Middle frontal gyrus (tissue), 1 donor: Measurements from ENCODE around the gene ZNF521.

ENCODE experiments used
- DNase-seq: peaks from one replicate; pipeline ENCODE4 v3.0.0-alpha.2; 2015; ENCODE audit warnings: low spot score; ENCODE audit errors: extremely low spot score

Gene ZNF521

DNA sequence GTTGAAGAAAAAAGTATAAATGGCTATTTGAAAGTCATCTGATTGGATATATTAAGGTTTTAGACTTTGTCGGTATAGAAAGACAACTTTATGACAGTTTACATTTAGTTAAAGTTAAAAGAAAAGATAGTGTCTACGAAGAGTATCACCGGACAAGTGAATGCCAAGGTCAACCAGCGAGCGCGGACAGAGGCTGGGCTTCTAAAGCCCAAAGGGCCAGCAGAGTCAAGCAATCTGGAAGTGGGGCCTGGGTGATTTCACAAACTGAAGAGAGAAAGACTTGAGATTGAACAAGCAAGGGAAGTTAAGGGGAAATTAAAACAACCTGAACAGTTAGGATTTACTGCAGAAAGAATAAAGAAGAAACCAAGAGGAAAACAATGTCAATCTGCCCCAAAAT, 16.3 kb downstream of the ZNF521 start:
- DNase-seq = no peak

DNA sequence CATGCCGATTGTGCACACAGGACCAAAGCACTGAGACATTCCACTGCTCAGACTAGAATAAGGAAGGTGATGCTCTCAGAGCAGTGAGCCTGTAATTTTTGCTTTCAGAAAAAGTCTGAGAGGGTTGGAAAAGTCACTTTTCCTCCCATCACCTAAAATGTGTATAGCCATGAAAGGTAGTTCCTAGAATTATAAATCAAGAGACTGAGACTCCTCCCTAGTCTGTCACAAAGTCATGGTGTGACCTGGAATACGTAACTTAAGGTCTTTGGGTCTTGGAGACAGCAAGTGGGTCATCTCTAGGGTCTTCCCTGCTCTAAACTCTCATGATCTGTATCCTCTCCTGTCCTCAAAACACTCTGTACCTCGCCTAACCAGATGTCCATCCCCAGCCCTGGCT, 16.9 kb downstream of the ZNF521 start:
- no peak for DNase-seq

DNA sequence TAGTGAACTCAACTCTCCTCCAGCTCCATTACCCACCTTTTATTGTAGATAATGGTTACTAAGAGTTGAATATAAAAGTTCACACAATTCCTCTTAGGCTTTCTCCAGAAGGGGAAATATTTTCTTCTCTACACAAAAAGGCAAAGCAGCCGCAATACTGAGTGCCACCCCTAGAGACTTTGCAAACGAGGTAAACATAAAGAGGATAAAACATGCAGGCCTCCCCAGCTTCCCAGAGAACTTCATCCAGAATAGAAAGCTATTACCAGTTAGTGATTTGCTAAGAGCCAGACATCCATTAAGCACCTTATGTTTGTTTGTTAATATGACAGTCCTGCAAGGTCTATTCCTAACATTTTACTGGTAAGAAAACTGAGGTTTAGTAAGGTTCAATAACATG, 17.4 kb downstream of the ZNF521 start:
- DNase-seq = no peak

DNA sequence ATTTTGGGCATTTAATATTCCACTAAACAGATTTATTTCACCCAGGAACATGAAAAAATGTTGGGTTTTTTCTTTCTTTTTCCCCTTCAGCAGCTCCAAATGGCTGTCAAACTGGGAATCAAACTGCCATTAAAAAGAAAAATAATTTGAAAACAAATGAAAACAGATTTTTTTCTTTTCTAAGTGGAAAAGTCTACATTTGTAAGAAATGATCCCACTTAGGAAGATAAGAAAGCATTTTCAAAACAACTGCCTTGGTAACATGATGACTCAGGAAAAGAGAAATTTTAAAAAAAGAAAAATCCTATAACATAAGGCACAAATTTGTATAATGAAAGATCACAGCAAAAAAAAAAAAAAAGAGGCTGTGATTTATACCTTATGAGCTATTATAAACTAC, 20.0 kb downstream of the ZNF521 start:
- no peak for DNase-seq

DNA sequence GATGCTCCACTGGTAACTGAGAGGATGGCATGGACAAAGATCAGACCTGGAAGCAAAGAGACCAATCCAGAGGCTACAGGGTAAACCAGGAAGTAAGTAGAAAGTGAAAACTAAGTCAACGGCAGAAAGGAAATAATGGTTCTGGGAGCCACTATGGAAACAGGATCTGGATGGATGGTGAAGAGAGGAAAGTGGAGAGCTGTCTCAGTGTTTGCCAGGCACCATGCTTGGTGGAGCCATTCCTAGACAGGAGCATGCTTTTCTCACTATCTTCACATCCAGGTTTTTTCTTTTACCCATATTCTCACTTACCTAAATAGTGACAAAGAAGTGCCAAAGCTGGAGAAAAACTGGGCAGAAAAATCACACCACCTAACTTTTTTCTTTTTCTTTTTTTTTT, 22.2 kb downstream of the ZNF521 start:
- no peak for DNase-seq

DNA sequence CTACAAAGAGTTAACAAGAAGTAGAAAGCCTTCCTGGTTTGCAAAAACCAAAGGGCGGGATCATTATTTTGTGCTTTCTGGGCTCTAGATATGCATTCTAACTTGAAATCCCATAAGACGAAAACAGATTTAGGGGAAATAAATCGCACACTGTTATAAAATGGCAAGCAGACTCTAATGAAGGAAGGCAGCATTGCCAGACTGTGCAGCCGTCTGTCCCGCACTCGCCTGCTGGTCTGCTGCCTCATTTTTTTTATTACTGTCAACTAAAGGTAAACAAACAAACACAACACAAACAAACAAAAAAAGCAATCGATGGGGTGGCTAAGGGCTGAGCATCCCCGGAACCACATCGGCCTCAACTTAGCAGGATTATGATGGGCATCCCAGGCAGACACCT, 24.4 kb downstream of the ZNF521 start:
- no peak for DNase-seq

DNA sequence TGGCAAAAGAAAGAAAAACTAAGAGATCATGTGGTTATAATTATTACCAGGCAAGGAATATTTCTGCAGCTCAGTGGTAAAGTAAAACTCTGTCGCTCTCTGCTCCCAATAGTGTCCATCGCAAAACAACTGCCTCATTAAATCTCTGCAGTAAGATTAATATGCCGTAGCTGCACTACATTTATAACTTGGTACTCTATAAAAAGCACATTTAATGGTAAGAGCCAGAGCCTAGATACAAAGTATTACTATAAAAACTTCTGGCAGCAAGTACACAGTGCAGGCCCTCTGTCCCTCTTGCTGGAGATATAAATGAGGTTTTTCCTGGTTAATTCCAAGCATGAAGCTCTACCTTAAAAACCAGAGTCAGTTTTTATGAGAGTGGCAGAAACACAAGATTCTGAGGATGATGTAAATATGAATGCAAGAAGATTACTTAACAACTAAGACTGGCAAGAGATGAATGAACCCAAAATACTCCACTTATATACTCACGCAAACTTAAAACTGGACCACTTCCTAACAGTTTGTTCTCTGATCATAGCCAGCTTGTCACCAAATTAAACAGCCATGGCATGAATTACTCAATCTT, 25.5 kb downstream of the ZNF521 start:
- no peak for DNase-seq

DNA sequence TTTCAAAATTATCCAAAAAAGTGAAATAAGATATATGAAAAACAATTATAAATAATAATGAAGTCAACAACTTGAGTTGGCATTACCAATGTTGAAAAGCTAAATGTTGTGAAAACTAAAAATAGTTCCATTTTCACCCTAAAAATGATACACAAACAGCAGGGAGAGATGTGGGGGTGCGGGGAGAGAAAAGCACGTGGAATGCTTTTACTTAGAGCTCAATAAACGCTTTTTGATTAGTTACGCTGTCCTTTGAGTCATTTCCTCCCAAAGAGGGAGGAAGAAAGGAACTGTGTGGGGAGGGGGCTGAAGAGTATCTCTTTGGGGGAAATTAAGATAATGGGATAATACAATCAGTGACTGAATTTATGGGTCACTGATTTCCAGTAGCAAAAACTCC, 29.2 kb downstream of the ZNF521 start:
- no peak for DNase-seq

DNA sequence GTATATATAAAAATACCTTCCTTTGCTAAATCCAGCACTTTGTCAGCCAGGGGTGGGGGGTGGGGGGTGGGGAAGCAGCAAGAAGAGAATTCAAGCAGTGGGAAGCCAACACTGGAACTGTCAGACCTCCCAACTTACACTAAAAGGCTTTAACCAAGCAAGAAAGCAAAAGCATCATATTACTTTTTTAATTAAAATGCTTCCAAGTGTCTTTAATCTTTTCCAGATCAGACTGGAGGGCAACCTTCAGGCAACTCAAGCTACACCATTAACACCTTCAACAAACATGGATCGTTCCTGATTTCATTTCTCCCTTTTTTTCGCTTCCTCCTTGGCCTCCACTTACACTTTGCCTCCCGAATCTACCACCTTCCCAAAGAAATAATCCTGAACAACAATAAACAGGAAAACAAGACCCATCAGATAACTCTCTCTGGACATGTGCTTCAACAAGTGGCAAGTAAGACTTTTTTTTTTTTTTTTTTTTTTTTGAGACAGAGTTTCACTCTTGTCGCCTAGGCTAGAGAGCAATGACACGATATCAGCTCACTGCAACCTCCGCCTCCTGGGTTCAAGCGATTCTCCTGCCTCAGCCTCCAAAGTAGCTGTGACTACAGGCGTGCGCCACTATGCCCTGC, 35.5 kb downstream of the ZNF521 start:
- no peak for DNase-seq

DNA sequence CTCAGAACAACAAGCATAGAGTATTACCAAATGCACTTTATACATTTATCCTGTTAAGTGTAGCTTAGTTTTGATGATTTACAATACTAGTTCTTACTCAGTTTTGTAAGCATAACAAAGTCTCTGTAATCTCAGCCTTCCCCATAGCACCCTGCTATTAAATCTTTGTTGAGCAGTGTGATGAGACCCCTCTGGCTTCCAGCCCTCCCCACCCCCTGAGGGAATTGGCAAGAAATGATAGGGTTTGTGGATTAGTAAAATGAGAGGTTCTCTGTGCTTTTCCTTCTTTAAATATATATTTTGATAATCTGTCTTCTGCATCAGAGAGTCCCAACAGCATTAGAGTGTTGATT, 37.2 kb downstream of the ZNF521 start:
- DNase-seq = no peak

DNA sequence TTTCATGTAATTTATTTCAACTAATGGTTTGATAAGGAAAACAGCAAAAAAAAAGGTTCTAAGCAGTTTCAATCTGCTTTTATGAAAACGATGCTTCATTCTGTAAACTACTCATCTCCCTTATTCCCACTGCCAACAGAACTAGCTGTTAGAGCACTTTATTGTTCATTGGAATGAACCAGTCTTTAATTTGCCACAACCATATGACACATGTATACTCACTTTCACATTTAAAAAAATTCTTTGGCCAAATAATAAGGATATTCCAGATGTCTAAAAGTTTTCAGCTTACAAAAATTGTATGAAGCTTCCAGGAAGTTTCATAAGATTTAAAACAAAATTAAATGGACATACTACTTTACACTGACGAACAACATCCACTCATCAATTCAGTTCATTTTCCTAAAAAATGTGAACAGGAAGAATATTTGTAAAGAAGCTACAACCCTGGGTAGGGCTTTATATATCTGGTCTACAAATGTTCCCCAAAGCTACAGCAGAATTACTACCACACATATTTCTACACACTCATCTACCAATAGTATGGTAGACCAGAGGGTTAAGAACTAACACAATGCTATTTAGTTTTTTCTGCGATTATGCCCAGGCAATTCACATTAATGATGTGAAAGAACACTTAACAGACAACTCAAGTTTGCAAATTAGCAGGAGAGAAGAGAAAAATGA, 37.7 kb downstream of the ZNF521 start:
- no peak for DNase-seq

DNA sequence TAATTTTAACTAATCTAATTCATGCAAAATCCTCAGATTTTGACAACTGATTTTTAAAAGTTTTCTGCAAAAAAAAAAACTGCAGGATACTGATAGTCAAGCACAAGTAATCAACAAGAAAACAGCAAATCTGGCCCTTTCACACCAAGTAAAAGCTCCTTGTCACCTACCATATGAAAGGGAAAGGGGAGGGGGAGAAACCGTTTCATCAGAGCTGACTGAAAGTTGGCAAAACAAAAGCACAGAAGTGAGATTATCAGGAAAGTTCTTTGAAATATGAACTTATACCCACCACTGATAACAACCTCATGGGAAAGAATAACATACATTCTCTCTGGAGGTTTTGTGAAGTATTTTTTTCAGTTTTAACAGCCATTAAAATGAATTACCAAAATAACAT, 38.7 kb downstream of the ZNF521 start:
- no peak for DNase-seq

DNA sequence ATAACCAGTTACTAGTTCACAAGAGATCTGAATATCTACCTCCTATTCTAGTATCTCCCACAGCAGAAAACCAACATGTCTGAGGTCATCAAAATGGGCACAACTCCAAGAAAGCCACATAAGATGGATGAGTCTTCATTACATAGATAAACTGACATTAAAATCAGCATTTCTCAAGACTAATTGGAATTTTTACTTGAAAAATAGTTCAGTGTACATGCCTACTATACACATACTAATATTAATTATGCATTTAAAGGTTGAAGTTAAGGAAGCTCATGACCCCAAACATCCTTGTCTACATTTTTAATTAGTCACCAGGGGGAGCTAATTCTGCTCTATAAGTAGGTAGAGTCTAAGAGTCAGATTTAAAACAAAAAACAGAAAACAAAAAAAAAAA, 41.9 kb downstream of the ZNF521 start:
- DNase-seq = no peak

DNA sequence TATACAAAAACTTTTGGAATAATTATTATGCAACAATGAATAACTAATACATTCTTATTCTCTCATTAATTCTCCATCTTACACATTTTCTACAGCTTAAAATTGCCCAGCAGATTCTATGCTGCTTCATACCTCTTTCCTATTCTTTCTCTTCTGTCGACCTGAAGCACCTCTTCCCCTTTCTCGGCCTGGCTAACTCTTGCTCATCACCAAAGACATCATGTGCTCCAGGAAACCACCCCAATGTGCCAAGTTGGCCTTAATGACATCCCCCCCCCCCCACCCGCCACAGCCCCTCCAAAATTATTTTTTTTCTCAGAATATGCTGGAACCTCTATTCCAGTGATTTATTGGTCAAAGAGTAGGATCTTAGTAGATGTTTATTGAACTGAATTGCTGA, 43.6 kb downstream of the ZNF521 start:
- DNase-seq = no peak

DNA sequence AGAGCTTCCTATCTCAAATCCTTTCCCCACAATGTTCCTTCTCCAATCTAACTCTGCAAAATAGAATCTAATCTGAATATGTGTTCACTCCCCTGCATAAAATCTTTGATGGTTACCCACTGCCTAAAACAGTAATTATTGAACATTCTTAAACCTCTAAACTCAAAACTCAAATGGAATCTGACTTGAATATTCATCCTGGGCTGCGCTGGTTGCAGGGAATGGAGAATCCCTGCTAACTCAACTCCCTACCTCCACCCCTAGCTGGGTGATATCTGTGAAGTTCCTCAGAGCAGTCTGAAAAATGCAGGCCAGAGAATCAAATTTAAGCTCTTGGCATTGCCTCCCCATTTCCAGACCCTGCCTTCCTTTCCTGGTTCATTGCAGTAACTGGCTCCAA, 44.8 kb downstream of the ZNF521 start:
- DNase-seq = no peak

DNA sequence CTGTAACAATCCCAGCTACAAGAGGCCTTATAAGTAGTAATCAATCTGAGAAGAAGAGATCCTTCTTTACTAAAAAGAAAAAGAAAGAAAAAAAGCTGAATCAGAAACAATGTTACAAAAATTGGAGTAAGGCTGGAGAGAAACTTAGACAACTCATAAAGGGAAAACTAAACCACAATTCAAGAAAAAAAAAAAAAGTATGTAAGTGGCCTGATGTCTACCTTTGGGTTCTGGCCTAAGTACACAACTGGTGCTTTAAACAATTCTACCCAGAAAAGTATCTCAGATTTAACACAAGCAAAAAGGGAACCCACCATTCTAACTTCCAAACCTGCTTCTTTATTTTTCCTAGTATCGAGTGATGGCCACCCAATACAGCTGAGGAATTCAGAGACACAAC, 45.3 kb downstream of the ZNF521 start:
- DNase-seq = no peak

DNA sequence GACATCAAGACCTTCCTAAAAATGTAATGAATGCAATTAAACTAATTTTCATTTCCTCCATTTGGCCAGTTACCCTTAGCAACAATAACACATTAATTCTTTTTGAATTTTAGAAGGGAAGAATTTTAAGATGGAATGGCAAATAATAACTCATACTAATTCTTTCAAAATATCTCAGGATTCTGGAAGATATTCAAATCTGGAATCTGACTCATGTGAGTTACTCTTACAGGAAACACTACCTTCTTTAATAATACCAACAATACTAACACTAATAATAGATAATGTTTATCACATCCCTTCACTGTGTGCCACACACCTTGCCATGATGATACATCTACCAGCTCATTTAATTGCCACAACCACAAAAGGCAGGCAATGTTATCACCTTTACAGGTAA, 46.4 kb downstream of the ZNF521 start:
- no peak for DNase-seq

DNA sequence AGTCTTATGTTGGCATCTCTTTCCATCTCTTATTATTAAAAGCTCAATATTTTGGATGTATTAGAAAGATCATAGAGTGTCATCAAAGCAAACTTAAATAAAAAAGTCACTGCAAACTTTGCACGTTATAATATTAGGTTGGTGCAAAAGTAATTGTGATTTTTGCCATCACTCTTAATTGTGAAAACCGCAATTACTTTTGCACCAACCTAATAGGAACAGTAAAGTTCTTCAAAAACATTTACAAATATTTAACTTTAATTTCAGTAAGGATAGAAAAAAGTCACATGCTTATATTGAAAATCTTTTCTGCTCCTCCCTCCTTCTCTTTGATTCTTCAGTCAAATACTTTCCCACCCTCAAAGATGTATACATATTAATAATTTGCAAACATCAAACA, 51.5 kb downstream of the ZNF521 start:
- DNase-seq = no peak

DNA sequence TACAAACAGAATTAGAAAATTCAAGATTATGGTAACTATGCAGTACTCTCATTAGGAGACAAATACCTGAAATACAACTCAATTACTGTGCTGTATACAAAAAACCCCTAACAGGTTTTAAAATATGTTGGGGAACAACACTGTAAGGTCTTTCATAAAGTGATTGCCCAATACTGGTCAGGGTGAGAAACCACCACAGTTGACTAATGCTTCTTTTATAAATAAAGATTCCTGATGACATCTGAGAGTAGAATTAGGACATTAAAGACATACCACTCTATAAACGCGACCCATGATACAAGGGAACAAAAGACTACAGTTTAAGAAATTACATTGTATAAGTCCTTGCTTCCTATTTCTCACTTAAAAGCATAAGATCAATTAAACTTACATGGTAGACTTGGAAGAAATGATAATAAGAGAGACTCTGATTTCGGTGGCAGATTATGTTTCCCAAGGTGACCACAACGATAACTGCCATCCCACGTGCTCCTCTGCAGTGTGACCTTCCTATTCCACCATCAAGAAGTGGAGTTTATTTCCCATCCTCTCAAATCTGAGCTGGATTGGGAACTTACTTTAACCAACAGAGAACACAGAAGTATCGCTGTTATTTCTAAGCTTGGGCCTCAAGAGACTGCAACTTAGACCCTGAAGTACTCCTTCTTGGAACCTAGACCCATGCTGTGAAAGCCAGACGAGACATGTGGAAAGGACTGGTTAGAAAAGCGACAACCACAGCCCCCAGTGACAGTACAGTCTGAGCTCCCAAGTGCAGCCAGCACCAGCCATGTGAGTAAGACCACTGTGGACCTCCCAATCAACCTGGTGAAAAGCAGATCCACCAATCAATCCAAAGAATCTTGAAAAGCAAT, 52.3 kb downstream of the ZNF521 start:
- no peak for DNase-seq

DNA sequence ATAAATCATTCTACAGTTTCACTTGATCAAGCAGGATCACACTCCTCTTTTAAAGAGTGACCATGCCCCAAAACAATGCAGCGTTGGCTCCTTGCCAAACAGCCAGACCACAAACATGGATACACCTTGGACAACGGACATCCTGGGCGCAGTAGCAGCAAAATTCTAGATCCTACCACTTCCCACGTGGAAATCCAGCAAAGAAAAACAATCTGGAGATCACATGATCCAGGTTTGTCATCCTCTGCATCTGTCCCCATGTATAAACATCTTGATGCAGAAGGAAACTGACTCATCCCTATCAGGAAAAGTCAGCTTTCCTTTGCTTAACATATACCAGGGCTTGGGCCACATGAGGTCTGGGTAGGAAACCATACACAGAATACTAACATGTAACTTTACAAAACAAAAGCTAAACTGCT, 53.1 kb downstream of the ZNF521 start:
- no peak for DNase-seq

DNA sequence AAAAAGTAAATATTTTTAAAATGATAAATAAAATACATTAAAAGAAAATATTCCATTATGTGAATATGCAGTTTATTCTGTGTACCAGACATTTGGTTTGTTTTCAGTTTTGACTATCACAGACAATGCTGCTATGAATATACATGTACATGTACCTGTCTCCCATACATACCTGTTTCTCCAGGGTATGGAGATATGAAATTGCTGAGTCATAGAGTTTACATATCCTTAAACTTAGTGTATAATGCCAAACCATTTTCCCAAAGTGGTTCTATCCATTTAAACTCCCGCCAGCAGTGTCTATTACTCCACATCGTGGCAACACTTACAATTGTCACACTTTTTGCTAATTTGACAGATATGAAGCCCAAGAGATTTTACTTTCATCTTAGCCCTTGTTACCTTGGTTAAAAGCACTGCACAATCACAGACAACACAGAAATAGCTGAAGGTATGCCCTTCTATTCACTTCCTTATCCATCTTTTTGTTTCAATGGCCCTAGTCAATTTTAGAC, 56.3 kb downstream of the ZNF521 start:
- DNase-seq = no peak

DNA sequence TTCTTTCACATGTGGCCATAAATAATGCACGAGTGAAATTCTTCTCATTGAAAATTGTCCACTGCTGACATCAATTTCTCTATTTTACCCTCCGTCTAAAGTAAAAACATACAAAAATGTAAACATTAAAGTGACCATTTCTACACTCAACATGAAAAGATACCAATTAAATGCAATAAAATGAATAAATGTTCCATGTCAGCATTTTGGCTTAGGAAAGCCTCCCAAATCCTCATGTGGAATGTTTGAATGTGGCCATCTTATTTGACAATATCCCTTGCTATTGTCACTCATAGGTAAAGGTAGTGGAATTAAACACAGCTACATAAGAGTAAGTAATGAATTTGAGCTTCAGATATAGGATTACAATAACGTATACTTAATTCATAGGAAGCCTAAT, 60.8 kb downstream of the ZNF521 start:
- DNase-seq = no peak
